Keratinocyte (primary cell): ENCODE measurements around the gene RNF26. TPM values are rescaled to one million over a fixed set of nuclear protein-coding genes. Genes with fewer than 3 reads are reported as not detected.

Source experiments
- DNase-seq: peaks from one replicate; pipeline ENCODE4 v3.0.0-alpha.2; 2011; ENCODE audit warnings: low read depth, missing footprints, low spot score
- FAIRE-seq: peaks from 2 replicates; lab custom pipeline; 2011; peaks lifted over from hg19 to GRCh38; lab: Jason Lieb, UNC
- H2AFZ ChIP-seq: 2 replicates; pipeline ENCODE4 v1.6.0; 2012; ENCODE audit warnings: low read length, control low read depth, inconsistent platforms; ENCODE audit not compliant: control insufficient read depth
- H3K27ac ChIP-seq: 2 replicates; pipeline ENCODE4 v1.5.1; 2011; ENCODE audit warnings: low read length; ENCODE audit not compliant: control insufficient read depth, insufficient read depth
- H3K27me3 ChIP-seq: 3 replicates; pipeline ENCODE4 v1.6.0; 2011; ENCODE audit warnings: low read length; ENCODE audit not compliant: control insufficient read depth, insufficient read depth; ENCODE audit errors: extremely low read depth
- H3K36me3 ChIP-seq, 2 experiments: 2 replicates in 1 of 2; 3 replicates in 1 of 2; pipeline ENCODE4 v1.5.1; 2011; ENCODE audit warnings: low read length in 2 of 2, mild to moderate bottlenecking in 1 of 2; ENCODE audit not compliant: control insufficient read depth in 2 of 2, insufficient read depth in 2 of 2; ENCODE audit errors: extremely low read depth in 1 of 2
- H3K4me1 ChIP-seq: 3 replicates; pipeline ENCODE4 v1.5.1; 2011; ENCODE audit warnings: low read length; ENCODE audit not compliant: control insufficient read depth, insufficient read depth; ENCODE audit errors: extremely low read depth
- H3K4me2 ChIP-seq: 3 replicates; pipeline ENCODE4 v1.6.0; 2011; ENCODE audit warnings: low read depth, low read length; ENCODE audit not compliant: control insufficient read depth, insufficient read depth; ENCODE audit errors: extremely low read depth
- H3K4me3 ChIP-seq, 3 experiments: fragments of 200-600 bp in 1 of 3; sonication (generic) in 1 of 3; 2 replicates in 2 of 3; 3 replicates in 1 of 3; pipeline ENCODE4 v1.5.1; 2011 to 2016; ENCODE audit warnings: low read length in 3 of 3, mild to moderate bottlenecking in 3 of 3, control low read depth in 2 of 3, inconsistent platforms in 1 of 3, low read depth in 1 of 3, mixed read lengths in 1 of 3, mixed run types in 1 of 3, moderate library complexity in 1 of 3; ENCODE audit not compliant: control insufficient read depth in 2 of 3, insufficient read depth in 2 of 3; ENCODE audit errors: extremely low read depth in 1 of 3
- H3K79me2 ChIP-seq: 2 replicates; pipeline ENCODE4 v1.6.0; 2012; ENCODE audit warnings: low read length; ENCODE audit not compliant: control insufficient read depth, insufficient read depth
- H3K9ac ChIP-seq: 3 replicates; pipeline ENCODE4 v1.6.0; 2011; ENCODE audit warnings: low read length; ENCODE audit not compliant: control insufficient read depth, insufficient read depth; ENCODE audit errors: extremely low read depth
- H3K9me1 ChIP-seq: 3 replicates; pipeline ENCODE4 v1.6.0; 2011; ENCODE audit warnings: low read length; ENCODE audit not compliant: control insufficient read depth, insufficient read depth; ENCODE audit errors: extremely low read depth
- H3K9me3 ChIP-seq: 2 replicates; pipeline ENCODE4 v1.5.1; 2012; ENCODE audit warnings: low read depth, low read length; ENCODE audit not compliant: control insufficient read depth
- H4K20me1 ChIP-seq: 3 replicates; pipeline ENCODE4 v1.6.0; 2011; ENCODE audit warnings: low read length; ENCODE audit not compliant: control insufficient read depth, insufficient read depth; ENCODE audit errors: extremely low read depth
- EZH2 ChIP-seq: IDR thresholded peaks from one replicate; pipeline ENCODE4 v1.6.1; 2012; ENCODE audit warnings: inconsistent platforms, mild to moderate bottlenecking, low read length, moderate library complexity
- dilution Hi-C: fragments of 300-500 bp; cut with MboI; formaldehyde crosslinking; loops from one replicate; pipeline ENCODE4 v1.7.0; 2020; ENCODE audit warnings: low sequenced_read_pairs; ENCODE audit not compliant: extremely low pct_ligation_motif_present
- polyA plus RNA-seq, 5 experiments: library from polyadenylated mRNA; depleted of rRNA in 3 of 5; stranded (reverse) in 3 of 5; stranded (forward) in 1 of 5; unstranded in 1 of 5; fragments of >200 nt; gene quantifications; 1 replicate in 1 of 5; 2 replicates in 3 of 5; 3 replicates in 1 of 5; pipeline versions ENCODE4 v1.2.1 to v1.2.3, GENCODE V29; 2011 to 2012; ENCODE audit warnings: missing spikeins in 2 of 5, low read depth in 1 of 5, low replicate concordance in 1 of 5
- TF ChIP-seq, protein P1 (sequence below), 3 experiments: IDR thresholded peaks in 1 of 3; conservative IDR thresholded peaks in 1 of 3; optimal IDR thresholded peaks in 1 of 3; 2 replicates in 2 of 3; 3 replicates in 1 of 3; pipeline versions ENCODE3 to v1.5.1; 2011; ENCODE audit warnings: low read length in 3 of 3, mild to moderate bottlenecking in 3 of 3, moderate library complexity in 2 of 3, control low read depth in 1 of 3, inconsistent platforms in 1 of 3; ENCODE audit not compliant: insufficient read depth in 2 of 3; ENCODE audit errors: extremely low read depth in 1 of 3

The RNF26 gene
- polyA plus RNA-seq, 1 donor (not counting 4 experiments of a cell fraction or from before 2014, with no cell fraction given), result 13.2 TPM

DNA sequence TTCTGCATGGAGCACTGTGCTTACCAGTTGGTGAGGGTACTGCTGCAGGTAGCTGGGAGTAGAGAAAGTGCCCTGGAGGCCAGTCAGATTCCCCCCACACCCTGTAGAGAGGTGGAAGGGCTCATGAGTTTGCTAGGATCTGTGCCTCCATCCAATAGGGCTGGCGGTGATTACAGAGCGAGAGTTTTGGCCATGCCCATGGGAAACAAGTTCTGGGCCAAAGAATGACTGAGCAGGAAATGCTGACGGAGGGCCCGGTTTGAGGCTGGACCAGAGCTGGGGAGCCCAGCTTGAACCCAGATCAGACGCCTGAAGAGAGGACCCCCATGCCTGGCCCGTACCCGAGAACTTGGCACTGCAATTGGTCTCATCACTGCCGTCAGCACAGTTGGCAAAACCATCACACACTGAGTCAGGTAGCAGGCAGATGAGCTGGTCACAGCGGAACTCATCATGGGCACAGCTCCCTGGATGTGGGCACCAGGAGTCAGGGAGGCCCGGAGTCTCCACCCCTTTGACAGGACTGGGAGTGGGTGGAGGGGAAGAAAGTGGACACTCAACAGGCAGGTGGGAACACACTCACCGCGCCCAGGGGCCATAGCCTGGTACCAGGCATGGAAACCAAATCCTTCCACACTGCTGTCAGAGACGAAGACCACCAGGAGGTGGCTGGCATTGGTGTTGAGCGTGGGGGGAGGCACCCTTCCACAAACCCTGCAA, 10.1 kb downstream of the RNF26 start:
- Histone ChIP-seq H3K9ac (no peak overlapping the region), H3K4me3 (no peak overlapping the region), H2AFZ (no peak overlapping the region), H3K4me2 (no peak overlapping the region), H3K27ac (no peak overlapping the region), H3K27me3 (peaks cover 38% of the 10 kb centered on the region), H3K9me3 (no peaks in the 10 kb centered on the region), H3K4me1 (no peaks in the 10 kb centered on the region), H4K20me1 (no peaks in the 10 kb centered on the region), H3K79me2 (no peaks in the 10 kb centered on the region), H3K9me1 (no peaks in the 10 kb centered on the region), H3K36me3 (no peaks in the 10 kb centered on the region)
- FAIRE-seq, result no peak
- dilution Hi-C loops, result no loop called here
- DNase-seq, result no peak
- TF ChIP-seq, protein P1, sequence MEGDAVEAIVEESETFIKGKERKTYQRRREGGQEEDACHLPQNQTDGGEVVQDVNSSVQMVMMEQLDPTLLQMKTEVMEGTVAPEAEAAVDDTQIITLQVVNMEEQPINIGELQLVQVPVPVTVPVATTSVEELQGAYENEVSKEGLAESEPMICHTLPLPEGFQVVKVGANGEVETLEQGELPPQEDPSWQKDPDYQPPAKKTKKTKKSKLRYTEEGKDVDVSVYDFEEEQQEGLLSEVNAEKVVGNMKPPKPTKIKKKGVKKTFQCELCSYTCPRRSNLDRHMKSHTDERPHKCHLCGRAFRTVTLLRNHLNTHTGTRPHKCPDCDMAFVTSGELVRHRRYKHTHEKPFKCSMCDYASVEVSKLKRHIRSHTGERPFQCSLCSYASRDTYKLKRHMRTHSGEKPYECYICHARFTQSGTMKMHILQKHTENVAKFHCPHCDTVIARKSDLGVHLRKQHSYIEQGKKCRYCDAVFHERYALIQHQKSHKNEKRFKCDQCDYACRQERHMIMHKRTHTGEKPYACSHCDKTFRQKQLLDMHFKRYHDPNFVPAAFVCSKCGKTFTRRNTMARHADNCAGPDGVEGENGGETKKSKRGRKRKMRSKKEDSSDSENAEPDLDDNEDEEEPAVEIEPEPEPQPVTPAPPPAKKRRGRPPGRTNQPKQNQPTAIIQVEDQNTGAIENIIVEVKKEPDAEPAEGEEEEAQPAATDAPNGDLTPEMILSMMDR (optimal IDR thresholded peaks at IDR 0.05 in 1 of 3, IDR thresholded peaks at IDR 0.05 in 1 of 3, conservative IDR thresholded peaks at IDR 0.05 in 1 of 3; ENCODE audit: extremely low read depth in 1 of 3, insufficient read depth in 2 of 3, low read length in 3 of 3), result no peak
- no peak for TF ChIP-seq EZH2

DNA sequence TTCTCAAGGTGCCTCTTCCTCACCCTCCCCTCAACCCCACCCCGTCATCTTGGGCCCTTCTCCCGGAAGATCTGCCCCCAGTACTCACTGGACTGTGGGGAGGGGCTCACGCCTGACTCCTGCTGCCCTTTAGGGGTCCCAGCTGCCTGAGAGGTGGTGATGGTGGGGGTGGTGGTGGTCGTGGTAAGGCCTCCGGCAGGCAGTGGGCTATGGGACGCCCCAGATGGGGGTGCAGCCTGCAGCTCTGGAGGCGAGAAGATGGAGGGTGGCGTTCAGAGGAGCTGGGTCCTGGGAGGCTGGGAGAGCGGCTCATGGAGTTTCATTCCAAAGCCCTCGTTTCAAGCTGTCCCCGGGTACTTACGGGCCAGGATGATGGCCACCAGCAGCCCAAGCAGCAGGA, 11.4 kb downstream of the RNF26 start:
- Histone ChIP-seq H2AFZ (no peak overlapping the region), H3K4me3 (no peak overlapping the region), H3K36me3 (no peaks in the 10 kb centered on the region), H3K4me2 (no peak overlapping the region), H4K20me1 (no peaks in the 10 kb centered on the region), H3K9me1 (no peaks in the 10 kb centered on the region), H3K9ac (no peak overlapping the region), H3K27ac (no peak overlapping the region), H3K9me3 (no peaks in the 10 kb centered on the region), H3K4me1 (no peaks in the 10 kb centered on the region), H3K79me2 (no peaks in the 10 kb centered on the region), H3K27me3 (peaks cover 26% of the 10 kb centered on the region)
- dilution Hi-C loops, result no loop called here
- DNase-seq, result no peak
- no peak for FAIRE-seq
- no peak for TF ChIP-seq EZH2
- TF ChIP-seq, protein P1 (optimal IDR thresholded peaks at IDR 0.05 in 1 of 3, IDR thresholded peaks at IDR 0.05 in 1 of 3, conservative IDR thresholded peaks at IDR 0.05 in 1 of 3; ENCODE audit: extremely low read depth in 1 of 3, insufficient read depth in 2 of 3, low read length in 3 of 3), result no peak
